Measurements from ENCODE around the gene MFSD12. TPM values are rescaled to one million over a fixed set of nuclear protein-coding genes. Genes with fewer than 3 reads are reported as not detected.
"Not testable (repeated sequence)": the region's sequence is repeated elsewhere in the genome, so short reads cannot be mapped to it uniquely, and the experiment has no call there.

The MFSD12 gene
- total RNA-seq, 2 donors from 2014 or later: 28.4 to 54.3 TPM

- H3K9ac ChIP-seq (ENCODE audit: low read depth in 2 of 2, low read length in 2 of 2): no peak overlapping the region
- H3K27ac ChIP-seq: no peak overlapping the region
- H3K36me3 ChIP-seq: no peaks in the 10 kb centered on the region
Observed at GRCh38 chr19:3509566-3509989, 47.8 kb downstream of the MFSD12 start.

GRCh38 chr19:3508771-3509535, 48.4 kb downstream of the MFSD12 start:
- intact Hi-C loops (cut with DNase I): no loop called here
- Histone ChIP-seq H3K27ac (no peak overlapping the region), H3K9ac (ENCODE audit: low read depth in 2 of 2, low read length in 2 of 2) (no peak overlapping the region)

More at GRCh38 chr19:3509566-3509989, 47.8 kb downstream of the MFSD12 start:
- TF ChIP-seq CTCF (IDR thresholded peaks at IDR 0.05): no peak
- H3K27me3 ChIP-seq: no peaks in the 10 kb centered on the region
- no peaks in the 10 kb centered on the region for H3K9me3 ChIP-seq
- no peak for DNase-seq
- H3K4me1 ChIP-seq: peaks cover 5% of the 10 kb centered on the region
- no peak overlapping the region for H3K4me3 ChIP-seq
- intact Hi-C loops (cut with DNase I): no loop called here

GRCh38 chr19:3508121-3508661, 49.2 kb downstream of the MFSD12 start:
- H3K9ac ChIP-seq (ENCODE audit: low read depth in 2 of 2, low read length in 2 of 2); DNase-seq: not testable (repeated sequence)

More at GRCh38 chr19:3508771-3509535, 48.4 kb downstream of the MFSD12 start:
- no peak for DNase-seq
- Histone ChIP-seq H3K27me3 (no peaks in the 10 kb centered on the region), H3K36me3 (no peaks in the 10 kb centered on the region), H3K4me3 (no peak overlapping the region), H3K4me1 (peaks cover 5% of the 10 kb centered on the region), H3K9me3 (no peaks in the 10 kb centered on the region)
- no peak for TF ChIP-seq CTCF (IDR thresholded peaks at IDR 0.05)

GRCh38 chr19:3507371-3508120, 49.8 kb downstream of the MFSD12 start:
- H3K27me3 ChIP-seq: no peaks in the 10 kb centered on the region
- H3K27ac ChIP-seq: no peak overlapping the region
- TF ChIP-seq CTCF (IDR thresholded peaks at IDR 0.05): no peak
- peak overlapping the region; percentile 82 to 92 for H3K9ac ChIP-seq (ENCODE audit: low read depth in 2 of 2, low read length in 2 of 2)
- H3K9me3 ChIP-seq: no peaks in the 10 kb centered on the region
- peaks cover 5% of the 10 kb centered on the region for H3K4me1 ChIP-seq
- intact Hi-C loops (cut with DNase I): no loop called here
- H3K4me3 ChIP-seq: peak overlapping the region; percentile 74
- no peaks in the 10 kb centered on the region for H3K36me3 ChIP-seq
- DNase-seq: peak; percentile 45

More at GRCh38 chr19:3508121-3508661, 49.2 kb downstream of the MFSD12 start:
- H3K36me3 ChIP-seq; H3K27ac ChIP-seq; H3K4me1 ChIP-seq; H3K4me3 ChIP-seq; intact Hi-C loops (cut with DNase I); H3K9me3 ChIP-seq; H3K27me3 ChIP-seq: not testable (repeated sequence)

- peak overlapping the region; percentile 74 for H3K4me3 ChIP-seq
- TF ChIP-seq CTCF (IDR thresholded peaks at IDR 0.05): no peak
- H3K9me3 ChIP-seq: no peaks in the 10 kb centered on the region
- intact Hi-C loops (cut with DNase I): no loop called here
- H3K27me3 ChIP-seq: no peaks in the 10 kb centered on the region
- H3K36me3 ChIP-seq: no peaks in the 10 kb centered on the region
- peak overlapping the region; percentile 69 for H3K27ac ChIP-seq
- H3K4me1 ChIP-seq: peaks cover 5% of the 10 kb centered on the region
- peak overlapping the region; percentile 82 to 92 for H3K9ac ChIP-seq (ENCODE audit: low read depth in 2 of 2, low read length in 2 of 2)
- DNase-seq: peak; percentile 45
Observed at GRCh38 chr19:3506384-3507340, 50.7 kb downstream of the MFSD12 start.
